HepG2 (cell line): ENCODE measurements around the gene TNIP1. TPM values are rescaled to one million over a fixed set of nuclear protein-coding genes. Genes with fewer than 3 reads are reported as not detected.

Experiments
- ATAC-seq: fragments of 200-7000 bp; cut with Tn5 transposase; 3 replicates; pipeline ENCODE4 v1.9.1; 2020; ENCODE audit warnings: mild to moderate bottlenecking, moderate library complexity
- BruUV-seq: library from RNA; stranded (reverse); fragments of 400-500 nt; replicated peaks from 2 replicates; lab custom pipeline; 2021; lab: Mats Ljungman, UMichigan
- CTCF ChIA-PET: fragments of 300-600 bp; formaldehyde crosslinking; extraction: SDS; loops from one replicate; lab custom pipeline; 2021; ENCODE audit warnings: low total read pairs, inconsistent platforms, low intra/inter-chr PET ratio; lab: Yijun Ruan, JAX
- POLR2A ChIA-PET: fragments of 350-600 bp; sonication (Branson Sonifier 250); formaldehyde crosslinking; loops from one replicate; lab custom pipeline; 2020; ENCODE audit warnings: antibody characterized with exemption, inconsistent platforms; lab: Yijun Ruan, JAX
- DNase-seq: peaks from one replicate; pipeline ENCODE4 v3.0.0-alpha.2; 2015; ENCODE audit warnings: low spot score
- FAIRE-seq: peaks from 3 replicates; lab custom pipeline; 2011; peaks lifted over from hg19 to GRCh38; lab: Jason Lieb, UNC
- H2AFZ ChIP-seq: one replicate; pipeline ENCODE4 v1.6.1; 2011; ENCODE audit warnings: low read length, inconsistent platforms
- H3K27ac ChIP-seq: fragments of 300-600 bp; 3 replicates; pipeline ENCODE4 v1.8.0; 2011; ENCODE audit warnings: mixed run types, mild to moderate bottlenecking, mixed read lengths, low read length, inconsistent platforms; ENCODE audit not compliant: insufficient read depth; ENCODE audit errors: extremely low read length
- H3K27me3 ChIP-seq, 2 experiments: fragments of 200-600 bp in 1 of 2; 2 replicates in 1 of 2; 3 replicates in 1 of 2; pipeline versions ENCODE4 v1.6.0 to v1.8.0; 2011; ENCODE audit warnings: low read length in 2 of 2, mild to moderate bottlenecking in 2 of 2, moderate library complexity in 2 of 2, inconsistent platforms in 1 of 2; ENCODE audit not compliant: insufficient read depth in 2 of 2, control insufficient read depth in 1 of 2
- H3K36me3 ChIP-seq, 2 experiments: fragments of 200-600 bp in 1 of 2; replicated peaks in 1 of 2; 2 replicates in 1 of 2; 3 replicates in 1 of 2; pipeline versions ENCODE4 v1.5.1 to v1.8.0; 2011; ENCODE audit warnings: low read length in 2 of 2, inconsistent platforms in 1 of 2; ENCODE audit not compliant: insufficient read depth in 2 of 2, control insufficient read depth in 1 of 2
- H3K4me1 ChIP-seq: 2 replicates; pipeline ENCODE4 v1.5.1; 2012; ENCODE audit warnings: low read length, inconsistent platforms; ENCODE audit not compliant: insufficient read depth
- H3K4me2 ChIP-seq: 2 replicates; pipeline ENCODE4 v1.6.0; 2011; ENCODE audit warnings: low read depth, low read length, inconsistent platforms
- H3K4me3 ChIP-seq, 3 experiments: fragments of 200-600 bp in 1 of 3; sonication (generic), shearing (Covaris generic) in 1 of 3; replicated peaks in 1 of 3; 2 replicates each; pipeline ENCODE4 v1.5.1; 2011 to 2016; ENCODE audit warnings: low read length in 3 of 3, inconsistent platforms in 2 of 3, low read depth in 2 of 3, mild to moderate bottlenecking in 2 of 3, control low read depth in 1 of 3, mixed read lengths in 1 of 3; ENCODE audit not compliant: insufficient read depth in 1 of 3
- H3K79me2 ChIP-seq: one replicate; pipeline ENCODE4 v1.6.1; 2011; ENCODE audit warnings: low read length, inconsistent platforms; ENCODE audit not compliant: insufficient read depth
- H3K9ac ChIP-seq: 2 replicates; pipeline ENCODE4 v1.6.0; 2011; ENCODE audit warnings: mild to moderate bottlenecking, low read depth, low read length, inconsistent platforms; ENCODE audit not compliant: insufficient read depth
- H3K9me3 ChIP-seq: 2 replicates; pipeline ENCODE4 v1.5.1; 2012; ENCODE audit warnings: mild to moderate bottlenecking, low read length
- H4K20me1 ChIP-seq: 2 replicates; pipeline ENCODE4 v1.6.0; 2011; ENCODE audit warnings: inconsistent platforms, mild to moderate bottlenecking, low read length, moderate library complexity; ENCODE audit not compliant: insufficient read depth
- CREB3 ChIP-seq: sonication (generic); formaldehyde crosslinking; IDR thresholded peaks from 2 replicates; pipeline ENCODE4 v1.5.0; 2020; ENCODE audit warnings: missing genetic modification reagents
- CREM ChIP-seq, 2 experiments: sonication (generic) in 1 of 2; formaldehyde crosslinking in 1 of 2; IDR thresholded peaks; 2 replicates each; pipeline versions ENCODE4 v1.4.0 to v1.6.1; 2016 to 2020; ENCODE audit warnings: antibody characterized with exemption in 1 of 2, mild to moderate bottlenecking in 1 of 2, missing genetic modification reagents in 1 of 2
- ESRRA ChIP-seq: sonication (generic); formaldehyde crosslinking; IDR thresholded peaks from 2 replicates; pipeline ENCODE4 v1.5.1; 2020; ENCODE audit warnings: mild to moderate bottlenecking, low read depth, missing genetic modification reagents
- HIVEP1 ChIP-seq: sonication (generic); formaldehyde crosslinking; IDR thresholded peaks from 2 replicates; pipeline ENCODE4 v1.4.0; 2020; ENCODE audit warnings: mild to moderate bottlenecking, missing genetic modification reagents
- KAT8 ChIP-seq: IDR thresholded peaks from 2 replicates; pipeline ENCODE4 v1.6.1; 2016; ENCODE audit warnings: missing genetic modification reagents, missing compliant biosample characterization
- MTA3 ChIP-seq: sonication (generic); formaldehyde crosslinking; IDR thresholded peaks from 2 replicates; pipeline ENCODE4 v1.4.0; 2020; ENCODE audit warnings: missing genetic modification reagents
- PBX3 ChIP-seq: sonication (generic); formaldehyde crosslinking; IDR thresholded peaks from 2 replicates; pipeline ENCODE4 v1.8.1; 2023; ENCODE audit warnings: missing genetic modification reagents, inconsistent platforms, borderline replicate concordance
- REPIN1 ChIP-seq: sonication (generic); formaldehyde crosslinking; IDR thresholded peaks from 2 replicates; pipeline ENCODE4 v1.8.0; 2022; ENCODE audit warnings: missing genetic modification reagents, low read depth, mild to moderate bottlenecking, borderline replicate concordance
- RFX5 ChIP-seq: IDR thresholded peaks from 2 replicates; pipeline ENCODE4 v1.6.1; 2011; ENCODE audit warnings: low read depth, low read length, improper control_type of control experiment
- RFXANK ChIP-seq: IDR thresholded peaks from 2 replicates; pipeline ENCODE4 v1.6.1; 2016
- SP2 ChIP-seq: sonication (generic); formaldehyde crosslinking; IDR thresholded peaks from 2 replicates; pipeline ENCODE4 v1.5.1; 2020; ENCODE audit warnings: mild to moderate bottlenecking, missing genetic modification reagents
- ZNF17 ChIP-seq: sonication (generic); formaldehyde crosslinking; IDR thresholded peaks from 2 replicates; pipeline ENCODE4 v1.5.0; 2020; ENCODE audit warnings: mild to moderate bottlenecking, missing genetic modification reagents
- ZNF446 ChIP-seq: sonication (generic); formaldehyde crosslinking; IDR thresholded peaks from 2 replicates; pipeline ENCODE4 v1.5.0; 2020; ENCODE audit warnings: mild to moderate bottlenecking, missing genetic modification reagents
- ZNF609 ChIP-seq: sonication (generic); formaldehyde crosslinking; IDR thresholded peaks from 2 replicates; pipeline ENCODE4 v1.4.0; 2020; ENCODE audit warnings: mild to moderate bottlenecking, missing genetic modification reagents, borderline replicate concordance
- ZNF720 ChIP-seq: sonication (generic); formaldehyde crosslinking; IDR thresholded peaks from 2 replicates; pipeline ENCODE4 v1.4.0; 2020; ENCODE audit warnings: missing genetic modification reagents
- ZNF777 ChIP-seq: sonication (generic); formaldehyde crosslinking; IDR thresholded peaks from 2 replicates; pipeline ENCODE4 v1.4.0; 2020; ENCODE audit warnings: missing genetic modification reagents
- WGBS: methylation state at CpG from one replicate; pipeline ENCODE4 v1.1.6; 2017; ENCODE audit warnings: low lambda C conversion rate; 5-methylcytosine and 5-hydroxymethylcytosine counted together
- in situ Hi-C: cut with HindIII; loops from 2 replicates; pipeline ENCODE4 v1.10.0; 2017; ENCODE audit warnings: low pct_unique_long_range_greater_than_20kb; ENCODE audit not compliant: extremely low pct_ligation_motif_present
- intact Hi-C: fragments of 100-400 bp; cut with micrococcal nuclease; formaldehyde crosslinking; loops from one replicate; pipeline ENCODE4 v1.10.0; 2022; ENCODE audit not compliant: unreplicated experiment
- polyA plus RNA-seq, 8 experiments: library from polyadenylated mRNA; depleted of rRNA in 3 of 8; stranded (reverse) in 7 of 8; unstranded in 1 of 8; fragments of >200 nt; fragmentation: Illumina TruSeq in 4 of 8; extraction: Trizol in 4 of 8; gene quantifications; 2 replicates each; pipeline versions ENCODE4 v1.2.1 to v1.2.3, GENCODE V29; 2011 to 2016; ENCODE audit warnings: low read depth in 4 of 8, missing spikeins in 1 of 8, mixed read lengths in 1 of 8; ENCODE audit not compliant: insufficient read depth in 1 of 8
- total RNA-seq, 5 experiments: library from RNA; depleted of rRNA; stranded (reverse); fragments of >200 nt; fragmentation: Illumina TruSeq; extraction: Trizol; gene quantifications; 2 replicates each; pipeline ENCODE4 v1.2.3, GENCODE V29; 2016; ENCODE audit warnings: low read depth in 1 of 5

Gene TNIP1
- total and polyA plus RNA-seq, 2 of the 13 experiments (the other 11 are each of a cell fraction or from before 2014, with no cell fraction given): 26.2 to 45.9 TPM

- no peak for ATAC-seq
These were observed 71.9 kb downstream of the TNIP1 start for GRCh38 chr5:151008906-151009305.

GRCh38 chr5:151008210-151008491 is 72.7 kb downstream of the TNIP1 start:
- Histone ChIP-seq H3K4me3 (no peak overlapping the region), H4K20me1 (no peaks in the 10 kb centered on the region), H3K9ac (no peak overlapping the region), H3K27ac (no peak overlapping the region), H3K27me3 (no peaks in the 10 kb centered on the region), H3K36me3 (no peaks in the 10 kb centered on the region), H3K9me3 (no peaks in the 10 kb centered on the region), H3K4me1 (peaks cover 93% of the 10 kb centered on the region), H3K79me2 (no peaks in the 10 kb centered on the region), H2AFZ (no peak overlapping the region), H3K4me2 (no peak overlapping the region)
- ChIA-PET CTCF (no interaction called here), POLR2A (no interaction called here)
- no TSS peak for BruUV-seq
- FAIRE-seq: no peak
- in situ Hi-C loops: loop anchor here (5.0 kb wide), 1 partner anchor 39 kb away; no protein-coding TSS in a partner anchor
- 52% methylated on average over 2 of the region's 2 CpGs for WGBS
- no peak for DNase-seq
- no peak for ATAC-seq
- intact Hi-C loops: loop anchor here (10.0 kb wide), 1 partner anchor 217 kb away; the partner anchor contains the start of gene CCDC69
- no peak for TF ChIP-seq SP2 (CRISPR knock-in tag)
- TF ChIP-seq ZNF446 (CRISPR knock-in tag): no peak
- no peak for TF ChIP-seq CREB3 (CRISPR knock-in tag)
- TF ChIP-seq ZNF777: no peak
- no peak for TF ChIP-seq RFXANK (CRISPR knock-in tag)
- TF ChIP-seq REPIN1 (CRISPR knock-in tag): no peak
- TF ChIP-seq ZNF17: no peak
- TF ChIP-seq ZNF609 (CRISPR knock-in tag): no peak
- no peak for TF ChIP-seq PBX3 (CRISPR knock-in tag)
- no peak for TF ChIP-seq ESRRA (CRISPR knock-in tag)
- no peak for TF ChIP-seq RFX5

More at GRCh38 chr5:151008906-151009305, 71.9 kb downstream of the TNIP1 start:
- Histone ChIP-seq H3K27me3 (no peaks in the 10 kb centered on the region), H3K4me3 (no peak overlapping the region), H3K4me2 (no peak overlapping the region), H4K20me1 (no peaks in the 10 kb centered on the region), H3K9me3 (no peaks in the 10 kb centered on the region), H3K27ac (no peak overlapping the region), H2AFZ (no peak overlapping the region), H3K36me3 (no peaks in the 10 kb centered on the region), H3K9ac (no peak overlapping the region), H3K79me2 (no peaks in the 10 kb centered on the region), H3K4me1 (peaks cover 93% of the 10 kb centered on the region)
- FAIRE-seq: no peak
- no peak for DNase-seq
- no peak for TF ChIP-seq MTA3 (CRISPR knock-in tag)
- no peak for TF ChIP-seq KAT8 (CRISPR knock-in tag)
- no peak for TF ChIP-seq HIVEP1 (CRISPR knock-in tag)
- no peak for TF ChIP-seq CREM (IDR thresholded peaks at IDR 0.05)
- TF ChIP-seq CREM (CRISPR knock-in tag; IDR thresholded peaks at IDR 0.05): no peak
- TF ChIP-seq ZNF720 (CRISPR knock-in tag): no peak
- 92% methylated on average over 4 of the region's 4 CpGs for WGBS
- intact Hi-C loops (loop anchor here (10.0 kb wide), 1 partner anchor 216 kb away; the partner anchor contains the start of gene CCDC69), in situ Hi-C loops (loop anchor here (5.0 kb wide), 1 partner anchor 38 kb away; no protein-coding TSS in a partner anchor)
- ChIA-PET CTCF (no interaction called here), POLR2A (no interaction called here)
- BruUV-seq: no TSS peak
